ENCODE measurements around the gene KRT6C. TPM values are rescaled to one million over a fixed set of nuclear protein-coding genes. Genes with fewer than 3 reads are reported as not detected.

The KRT6C gene
- not detected in 2 replicates for total RNA-seq (2014; rRNA removed)
- polyA plus RNA-seq (2012), result not detected

DNA sequence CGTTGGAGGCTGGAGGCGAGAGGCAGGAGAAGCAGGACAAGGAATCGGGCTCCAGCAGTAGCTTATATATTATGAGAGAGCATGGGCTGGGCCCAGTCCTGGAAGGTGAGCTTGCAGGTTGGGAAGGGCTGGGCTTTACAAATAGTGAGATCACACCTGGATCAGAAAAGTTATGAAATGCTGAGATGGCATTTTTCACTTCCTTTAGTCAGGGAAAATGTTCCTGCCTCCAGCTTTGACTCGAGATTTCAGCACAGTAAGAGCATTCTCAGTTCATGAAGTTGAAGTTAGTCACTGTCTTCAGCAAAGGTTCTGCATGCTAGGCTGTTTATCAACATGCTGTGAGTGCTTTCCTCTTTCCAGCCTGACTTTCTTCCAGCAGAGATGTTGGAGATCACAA lies at the start of gene KRT6C:
Gene KRT6C, minus strand, starts transcription at position 38 of the 400 bp plus-strand sequence. CDS start 68 bp downstream, outside the sequence.
- DNase-seq (ENCODE audit: low read depth), result no peak

DNA sequence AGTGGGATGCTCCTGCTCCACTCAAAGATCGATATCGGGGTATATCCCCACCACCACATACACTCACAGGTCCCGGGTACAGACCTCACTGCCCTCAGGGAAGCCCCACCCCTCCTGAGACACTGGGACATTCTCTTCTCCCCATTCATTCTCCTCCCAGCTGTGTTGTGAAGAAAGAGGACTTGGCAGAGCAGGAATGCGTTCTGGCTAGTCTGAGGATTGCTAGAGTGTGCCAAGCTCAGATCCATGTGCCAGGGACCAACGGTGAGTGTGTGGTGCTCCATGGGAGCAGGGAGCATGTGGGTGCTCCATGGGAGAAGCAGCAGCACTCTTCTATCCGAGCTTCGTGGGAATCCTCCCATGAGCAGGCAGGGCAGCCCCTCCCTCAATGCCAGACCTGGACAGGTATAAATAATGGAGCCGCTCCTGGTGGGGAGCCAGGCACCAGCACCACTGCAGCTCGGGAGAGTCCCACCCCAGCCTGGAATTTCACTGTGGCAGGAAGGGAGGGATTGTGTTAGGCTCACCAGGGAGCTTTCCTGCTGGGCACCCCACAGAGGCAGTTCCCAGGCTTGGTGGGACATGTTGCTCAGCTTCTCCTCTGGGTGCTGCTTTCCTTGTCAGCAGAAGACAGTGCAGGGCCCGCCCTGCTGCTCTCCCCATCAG lies 48.9 kb upstream of the KRT6C start:
- peak; percentile 67 for DNase-seq (ENCODE audit: low read depth)

DNA sequence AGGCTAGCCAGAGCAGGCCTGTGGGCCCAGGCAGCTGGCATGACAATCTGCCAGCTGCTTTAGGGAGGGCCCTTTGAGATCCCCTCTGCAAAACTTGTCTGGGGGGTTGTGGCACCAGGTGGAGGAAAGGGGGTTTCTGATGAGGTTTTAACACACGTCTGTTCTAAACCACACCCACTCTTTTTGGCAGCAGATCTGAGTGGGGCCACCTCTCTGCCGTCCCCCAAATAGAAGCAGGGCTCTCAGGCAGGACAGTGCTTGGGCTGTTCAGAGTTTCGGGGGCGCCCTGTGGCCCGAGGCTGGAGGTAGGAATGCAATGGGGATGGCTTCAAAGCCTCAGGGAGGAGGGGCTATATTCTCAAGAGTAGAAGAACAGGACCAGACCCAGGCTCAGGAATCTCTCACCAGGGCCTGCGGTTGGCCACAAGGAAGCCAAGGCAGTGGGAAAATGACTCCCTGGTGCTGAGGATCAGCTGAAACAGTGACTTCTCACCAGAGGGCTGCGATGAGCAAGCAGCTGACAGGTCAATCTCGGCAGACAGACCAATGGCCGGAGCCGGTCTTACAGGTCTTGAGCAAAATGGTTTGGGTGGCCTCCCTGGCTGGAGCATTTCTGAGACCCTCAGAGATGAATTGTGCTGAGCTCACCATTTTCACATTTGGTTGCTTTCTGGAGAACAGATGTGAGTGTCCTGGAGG lies 48.1 kb upstream of the KRT6C start:
- DNase-seq (ENCODE audit: low read depth), result peak; percentile 92

DNA sequence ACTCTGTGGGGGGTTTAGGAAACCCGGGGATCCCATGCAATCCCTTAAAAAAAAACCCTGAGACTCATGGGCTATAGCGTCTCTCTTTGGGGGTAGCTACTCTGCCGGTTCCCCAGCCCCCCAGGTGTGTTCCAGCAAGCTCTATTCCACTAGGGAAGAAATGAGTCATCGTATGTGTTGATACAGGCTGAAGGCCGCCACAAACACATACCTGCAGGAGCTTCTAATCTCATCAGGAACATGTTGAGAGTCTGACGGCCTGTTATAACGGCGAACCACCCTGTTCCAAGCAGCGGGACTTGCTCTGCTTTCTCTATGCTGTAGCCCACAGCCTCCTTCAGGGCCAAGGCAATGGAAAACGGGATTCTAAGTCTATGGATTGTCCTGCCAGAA lies 47.6 kb upstream of the KRT6C start:
- DNase-seq (ENCODE audit: low read depth), result peak; percentile 34

DNA sequence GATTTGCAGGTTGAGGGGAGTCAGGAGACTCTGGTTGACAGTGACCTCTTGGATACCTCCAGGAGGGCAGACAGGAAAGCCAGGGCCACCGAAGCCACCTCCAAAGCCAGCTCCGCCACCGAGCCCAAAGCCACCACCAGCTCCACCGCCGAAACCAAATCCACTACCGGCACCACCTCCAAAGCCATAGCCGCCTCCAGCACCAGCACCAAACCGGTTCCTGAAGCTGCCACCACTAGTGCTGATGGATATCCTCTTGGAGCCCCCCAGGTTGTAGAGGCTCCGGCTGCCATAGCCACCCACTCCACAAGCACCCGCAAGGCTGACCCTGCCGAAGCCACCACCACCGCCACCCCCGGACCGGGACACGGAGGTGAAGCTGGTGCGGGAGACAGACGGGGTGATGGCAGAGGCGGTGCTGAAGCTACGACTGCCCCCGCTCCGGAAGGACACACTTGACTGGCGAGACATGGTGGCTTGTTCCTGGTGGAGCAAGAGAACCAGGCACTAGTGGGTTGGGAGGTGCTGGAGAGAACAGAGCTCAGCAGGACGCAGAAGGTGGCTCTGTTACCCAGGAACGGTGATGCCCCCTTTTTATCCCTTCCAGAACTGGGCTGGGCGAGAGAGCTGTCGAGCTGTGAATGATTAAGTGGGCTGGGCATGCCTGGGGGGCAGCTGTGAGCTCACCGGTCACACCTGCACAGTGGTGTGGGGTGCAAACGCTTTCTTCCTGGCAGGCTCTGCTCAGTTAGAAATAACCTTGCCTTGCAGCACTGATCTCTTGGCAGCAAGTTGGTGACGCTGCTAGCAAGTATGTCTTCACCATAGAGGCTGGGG lies 46.4 kb upstream of the KRT6C start, which contains the start of gene KRT5:
Gene KRT5, minus strand, starts transcription at position 569 of the 837 bp plus-strand sequence. Its CDS starts 98 bp downstream, at position 471.
- no peak for DNase-seq (ENCODE audit: low read depth)

DNA sequence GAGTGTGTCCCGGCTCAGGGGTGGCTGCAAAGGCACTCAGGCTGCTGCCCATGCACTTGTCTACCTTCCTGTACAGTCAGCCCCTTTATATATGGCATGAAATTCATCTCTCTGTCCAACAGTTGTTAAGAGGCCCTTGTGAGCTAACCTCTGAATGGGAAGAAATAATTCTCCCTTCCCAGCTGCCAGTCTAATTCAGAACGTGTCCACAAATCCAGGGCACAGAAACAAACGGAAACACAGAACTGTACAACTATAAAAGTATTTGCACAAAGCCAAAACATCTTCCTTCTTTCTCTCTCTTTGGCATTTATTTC lies 45.7 kb upstream of the KRT6C start:
- DNase-seq (ENCODE audit: low read depth), result no peak

DNA sequence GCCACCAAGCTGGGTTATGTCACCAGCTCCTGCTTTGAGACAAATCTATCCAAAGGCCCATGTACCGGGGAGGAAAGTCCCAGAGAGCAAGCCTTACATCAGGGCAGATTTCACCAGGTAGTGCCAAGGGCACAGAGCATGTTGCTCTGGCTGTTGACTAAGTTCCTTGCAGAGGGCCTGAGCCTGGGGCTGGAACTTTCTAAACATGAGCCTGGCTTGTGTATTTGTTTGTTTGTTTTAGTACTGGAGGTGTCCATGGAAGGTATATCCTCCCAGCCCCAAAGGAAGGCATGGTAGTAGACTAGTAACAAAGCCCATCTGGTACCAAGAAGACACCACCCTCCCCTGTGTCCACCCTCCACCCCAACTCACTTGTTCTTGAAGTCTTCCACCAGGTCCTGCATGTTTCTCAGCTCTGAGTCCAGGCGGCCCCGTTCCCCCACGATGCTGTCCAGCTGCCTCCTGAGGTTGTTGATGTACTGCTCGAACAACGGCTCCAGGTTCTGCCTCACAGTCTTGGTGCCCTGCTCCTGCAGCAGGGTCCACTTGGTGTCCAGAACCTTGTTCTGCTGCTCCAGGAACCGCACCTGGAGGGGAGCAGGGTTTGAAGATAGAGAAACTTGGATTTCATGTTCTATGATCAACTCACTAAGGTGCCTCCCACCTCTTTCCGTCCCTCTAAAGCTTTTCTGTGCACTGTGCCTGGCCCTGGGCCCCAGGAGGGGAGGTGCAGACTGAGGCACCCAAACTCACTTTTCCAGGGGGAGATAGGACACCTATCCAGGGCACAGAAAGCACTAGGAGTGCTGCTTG lies 45.2 kb upstream of the KRT6C start:
- DNase-seq (ENCODE audit: low read depth), result no peak

DNA sequence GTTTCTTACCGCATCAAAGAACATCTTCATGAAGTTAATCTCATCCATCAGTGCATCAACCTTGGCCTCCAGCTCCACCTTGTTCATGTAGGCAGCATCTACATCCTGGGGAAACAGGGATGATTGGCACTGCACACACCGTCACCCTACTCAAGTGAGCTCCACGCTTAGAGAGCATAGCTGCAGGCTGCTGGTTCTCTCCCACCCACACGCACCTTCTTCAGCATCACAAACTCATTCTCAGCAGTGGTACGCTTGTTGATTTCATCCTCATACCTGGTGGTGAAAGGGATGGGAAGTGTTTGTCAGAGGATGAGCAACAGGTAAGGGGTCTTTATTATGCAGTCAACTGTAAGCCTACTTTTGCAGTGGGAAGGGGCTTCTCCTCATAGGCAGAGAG lies 44.3 kb upstream of the KRT6C start:
- no peak for DNase-seq (ENCODE audit: low read depth)

DNA sequence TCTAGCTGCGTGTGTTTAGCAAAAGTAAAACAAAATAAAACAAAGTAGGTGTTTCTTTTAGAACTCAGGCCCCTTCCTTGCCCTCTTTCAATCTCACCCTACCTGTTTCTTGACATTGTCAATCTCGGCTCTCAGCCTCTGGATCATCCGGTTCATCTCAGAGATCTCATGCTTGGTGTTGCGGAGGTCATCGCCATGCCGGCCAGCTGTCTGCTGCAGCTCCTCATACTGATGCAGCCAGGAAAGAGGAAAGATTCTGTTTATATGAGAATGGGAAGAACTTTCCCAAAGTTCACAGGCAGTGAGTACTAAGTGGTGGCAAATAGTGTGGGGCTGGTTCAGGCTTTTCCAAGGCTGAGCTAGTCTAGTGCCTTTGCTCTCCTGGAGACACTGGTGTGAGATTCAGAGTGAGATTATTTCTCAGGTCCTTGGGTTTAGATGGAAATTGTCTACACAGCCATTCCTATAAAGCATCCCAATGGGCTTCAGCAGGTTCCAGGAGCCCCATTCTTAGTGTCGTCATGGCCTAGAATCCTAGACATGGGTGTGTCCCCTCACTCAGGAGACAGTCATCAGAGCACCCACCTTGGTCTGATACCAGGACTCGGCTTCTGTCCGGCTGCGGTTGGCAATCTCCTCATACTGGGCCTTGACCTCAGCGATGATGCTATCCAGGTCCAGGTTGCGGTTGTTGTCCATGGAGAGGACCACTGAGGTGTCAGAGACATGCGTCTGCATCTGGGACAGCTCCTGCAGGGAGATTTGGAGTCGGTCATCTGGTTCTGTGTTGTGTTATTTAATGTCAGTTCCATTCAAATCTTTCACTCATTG lies 43.6 kb upstream of the KRT6C start:
- no peak for DNase-seq (ENCODE audit: low read depth)

DNA sequence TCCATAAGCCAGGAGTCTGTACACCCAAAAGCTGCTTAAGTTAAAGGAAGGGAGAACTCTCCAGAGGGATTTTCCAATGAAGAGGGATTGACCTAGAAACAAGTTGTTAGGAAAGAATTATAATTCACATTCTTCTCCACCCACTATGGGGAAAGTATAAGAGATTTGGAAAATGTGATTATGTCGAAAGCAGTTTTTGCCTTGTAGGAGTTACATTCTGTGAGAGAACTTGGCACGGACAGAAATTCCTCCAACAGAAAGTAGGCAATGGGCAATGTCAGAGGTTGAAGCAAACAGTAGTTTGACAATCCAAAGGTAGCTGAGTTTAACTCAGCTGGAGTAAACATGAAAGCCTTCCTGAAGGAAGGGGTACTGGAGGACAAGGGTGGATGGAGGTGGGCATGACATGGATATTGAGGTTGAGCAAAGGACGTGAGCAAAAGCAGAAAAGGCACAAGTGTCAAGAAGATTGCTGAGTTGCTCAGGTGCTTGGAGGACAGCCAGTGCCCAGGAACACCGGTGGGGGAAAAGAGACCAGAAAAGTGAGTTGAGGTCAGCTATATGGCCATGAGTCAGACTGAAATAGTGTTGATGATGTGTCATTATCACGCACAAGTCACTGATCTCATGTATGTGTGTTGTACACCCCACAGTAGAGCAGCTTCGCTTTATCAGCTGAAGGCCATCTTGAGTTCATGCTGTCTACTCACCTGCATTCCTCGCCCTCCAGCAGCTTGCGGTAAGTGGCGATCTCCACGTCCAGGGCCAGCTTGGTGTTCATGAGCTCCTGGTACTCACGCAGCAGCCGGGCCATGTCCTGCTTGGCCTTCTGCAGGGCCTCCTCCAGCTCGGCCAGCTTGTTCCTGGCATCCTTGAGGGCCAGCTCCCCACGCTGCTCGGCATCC lies 42.6 kb upstream of the KRT6C start:
- DNase-seq (ENCODE audit: low read depth), result no peak

DNA sequence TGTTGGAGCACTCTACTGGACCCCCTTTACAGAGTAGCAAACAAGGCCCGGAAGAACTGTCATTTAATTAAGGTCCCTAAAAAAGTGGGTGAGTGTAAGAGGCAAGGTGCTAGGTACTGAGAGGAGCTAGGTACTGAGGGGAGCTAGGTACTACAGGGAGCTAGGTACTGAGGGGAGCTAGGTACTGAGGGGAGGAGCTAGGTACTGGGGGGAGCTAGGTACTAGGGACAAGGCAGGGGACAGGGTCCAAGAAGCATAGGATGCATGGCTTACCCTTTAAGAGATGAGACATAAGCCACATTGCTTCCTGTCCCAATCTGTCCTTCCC lies 41.7 kb upstream of the KRT6C start:
- no peak for DNase-seq (ENCODE audit: low read depth)

DNA sequence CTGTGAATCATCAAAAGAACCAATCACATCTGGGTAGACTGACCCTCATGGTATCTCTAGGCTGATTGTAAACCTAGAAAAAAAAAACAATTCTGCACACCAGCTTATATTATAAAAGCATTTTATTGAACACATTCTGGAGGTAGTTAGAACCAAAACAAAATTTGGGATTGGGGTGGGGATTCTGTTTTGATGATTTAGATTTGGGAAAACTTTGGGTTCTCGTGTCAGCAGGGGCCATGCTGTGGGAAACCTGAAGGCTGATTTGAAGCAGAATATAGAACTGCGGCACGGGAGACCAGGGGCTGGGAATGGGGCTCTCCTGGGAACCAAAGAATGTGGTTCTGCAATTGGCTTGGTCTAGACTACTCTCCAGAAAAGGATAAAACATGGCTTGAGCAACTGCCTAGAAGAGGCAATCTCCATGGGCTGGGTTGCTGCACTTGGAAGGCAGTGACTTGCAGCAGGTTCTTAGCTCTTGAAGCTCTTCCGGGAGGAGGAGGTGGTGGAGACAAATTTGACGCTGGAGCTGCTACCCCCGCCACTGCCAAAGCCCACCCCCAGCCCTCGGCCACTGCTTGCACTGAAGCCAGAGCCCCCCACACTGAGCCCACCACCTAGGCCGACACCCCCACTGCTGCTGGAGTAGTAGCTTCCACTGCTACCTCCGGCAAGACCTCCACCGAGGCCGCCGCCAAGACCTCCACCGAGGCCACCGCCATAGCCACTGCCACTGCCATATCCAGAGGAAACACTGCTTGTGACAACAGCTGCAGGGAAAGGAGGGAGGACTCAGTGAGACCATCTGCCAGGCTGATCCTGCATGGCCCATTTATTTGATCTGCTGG lies 41.1 kb upstream of the KRT6C start:
- no peak for DNase-seq (ENCODE audit: low read depth)

DNA sequence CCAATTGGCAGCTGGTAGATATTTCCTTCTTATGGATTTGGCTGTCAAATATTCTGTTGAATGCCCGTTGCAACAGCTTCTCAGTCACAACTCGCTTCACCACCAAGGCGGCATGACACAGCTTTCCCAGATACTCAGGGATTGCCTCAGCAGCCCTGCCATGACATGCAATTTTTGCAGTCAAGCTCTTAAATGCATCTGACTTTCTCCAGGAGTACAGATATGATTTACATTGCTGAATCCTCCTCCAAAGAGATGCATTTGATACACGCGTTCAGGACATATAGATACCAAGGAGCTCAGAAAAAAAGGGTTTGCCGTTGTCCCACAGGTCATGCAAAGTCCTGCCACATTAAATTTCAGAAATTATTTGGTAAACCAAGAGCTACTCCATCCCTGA lies 40.1 kb upstream of the KRT6C start:
- no peak for DNase-seq (ENCODE audit: low read depth)

DNA sequence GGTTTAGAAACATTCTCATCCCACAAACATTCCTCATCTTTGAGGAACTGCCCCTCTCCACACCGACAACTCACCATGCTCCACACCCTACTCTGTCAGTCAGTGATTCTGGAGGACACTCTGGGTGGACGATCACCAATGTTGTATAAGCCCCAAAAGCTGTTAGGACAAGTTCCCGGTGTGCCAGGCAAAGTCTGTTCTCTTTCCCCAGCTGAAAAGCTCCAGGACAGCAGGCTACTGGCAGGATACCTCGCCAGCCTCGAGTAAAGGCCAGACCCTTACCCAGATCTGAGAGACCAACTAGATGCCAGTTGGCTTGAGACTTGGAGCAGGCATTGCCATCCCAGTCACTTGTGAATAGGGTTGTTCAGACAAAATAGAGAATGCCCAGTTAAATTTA lies 34.6 kb upstream of the KRT6C start:
- DNase-seq (ENCODE audit: low read depth), result no peak

DNA sequence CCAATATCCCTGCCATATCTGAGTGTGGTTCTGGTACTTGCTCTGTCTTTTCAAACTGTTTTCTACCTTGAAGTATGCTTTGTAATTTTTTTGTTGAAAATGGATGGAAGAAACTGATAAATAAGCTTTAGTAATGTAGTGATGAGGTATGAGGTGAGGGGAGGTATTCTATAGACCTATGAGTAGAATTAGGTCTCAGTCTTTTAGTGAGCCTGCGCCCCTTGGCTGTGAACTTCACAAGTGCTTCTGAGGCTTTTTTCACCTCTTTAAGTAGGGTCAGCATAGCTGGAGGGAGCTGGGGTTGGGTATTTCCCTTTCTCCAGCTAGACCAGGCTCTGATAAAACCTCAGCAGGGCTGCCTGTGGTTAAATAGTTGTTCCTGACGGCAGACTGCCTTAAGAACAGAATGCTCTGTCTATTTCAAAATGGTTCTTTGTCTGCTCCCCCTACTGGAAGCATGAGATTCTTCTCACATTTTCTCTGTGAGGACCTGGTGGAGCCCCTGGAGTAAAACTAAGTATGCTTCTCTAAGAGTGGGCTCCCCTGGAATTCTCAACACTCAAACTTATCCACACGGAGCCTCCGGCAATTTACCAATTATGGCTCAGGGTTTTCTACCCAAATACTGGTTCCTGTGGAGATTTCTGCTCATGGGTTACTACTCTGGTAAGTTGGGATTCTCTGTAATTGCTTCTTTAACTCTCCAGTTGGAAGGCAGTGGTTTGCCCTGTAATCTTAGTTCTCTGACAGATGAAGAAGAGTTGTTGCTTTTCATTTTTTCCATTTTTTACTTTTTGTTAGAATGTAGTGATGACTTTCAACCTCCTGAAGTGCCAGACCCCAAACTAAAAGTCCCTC lies 33.5 kb upstream of the KRT6C start:
- DNase-seq (ENCODE audit: low read depth), result peak; percentile 77

DNA sequence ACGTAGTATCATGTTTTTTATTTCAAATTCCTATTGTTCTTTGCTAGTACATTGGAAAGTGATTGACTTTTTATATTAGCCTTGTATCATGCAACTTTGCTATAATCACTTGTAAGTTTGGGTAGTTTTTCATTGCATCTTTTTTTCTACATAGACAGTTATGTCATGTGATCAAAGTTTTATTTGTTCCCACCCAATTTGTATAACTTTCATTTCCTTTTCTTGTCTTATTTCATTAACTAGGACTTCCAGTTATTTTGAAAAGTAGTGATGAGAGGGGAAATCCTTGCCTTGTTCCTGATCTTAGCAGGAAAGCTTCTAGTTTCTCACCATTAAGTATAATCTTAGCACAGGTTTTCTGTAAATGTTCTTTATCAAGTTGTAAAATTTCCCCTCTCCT lies 29.3 kb upstream of the KRT6C start:
- no peak for DNase-seq (ENCODE audit: low read depth)

DNA sequence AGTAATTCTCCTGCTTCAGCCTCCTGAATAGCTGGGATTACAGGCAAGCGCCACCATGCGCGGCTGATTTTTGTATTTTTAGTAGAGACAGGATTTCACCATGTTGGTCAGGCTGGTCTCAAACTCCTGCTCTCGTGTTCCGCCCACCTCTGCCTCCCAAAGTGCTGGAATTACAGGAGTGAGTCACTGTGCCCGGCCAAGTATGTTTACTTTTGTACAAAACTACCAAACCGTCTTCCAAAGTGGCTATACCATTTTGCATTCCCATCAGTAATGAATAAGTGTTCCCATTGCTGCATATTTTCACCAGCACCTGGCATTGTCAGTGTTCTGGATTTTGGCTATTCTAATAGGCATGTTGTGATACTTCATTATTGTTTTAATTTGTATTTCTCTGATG lies 27.9 kb upstream of the KRT6C start:
- peak; percentile 59 for DNase-seq (ENCODE audit: low read depth)

DNA sequence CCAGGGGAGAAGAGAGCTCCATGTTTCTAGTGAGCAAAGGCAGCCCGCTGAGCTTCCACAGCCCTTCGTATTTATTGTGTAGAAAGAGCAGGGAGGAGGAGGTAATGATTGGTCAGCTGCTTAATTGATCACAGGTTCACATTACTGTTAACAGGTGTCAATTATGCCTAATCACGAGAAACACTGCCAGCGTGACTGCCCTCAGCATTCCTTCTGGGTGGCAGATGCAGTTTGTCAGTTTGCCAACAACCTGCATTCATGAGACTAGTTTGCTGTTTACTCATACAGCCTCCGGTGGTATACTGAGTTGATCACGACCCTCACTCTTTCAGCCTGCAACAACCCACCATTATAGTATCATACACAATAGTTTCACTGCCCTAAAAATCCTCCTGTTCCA lies 27.0 kb upstream of the KRT6C start:
- DNase-seq (ENCODE audit: low read depth), result peak; percentile 18

Measured in LHCN-M2 (cell line).